ENCODE measurements around the gene PADI3.

PADI3 gene

GRCh38 chr1:17227358-17227915, 21.5 kb upstream of the PADI3 start:
- Histone ChIP-seq H3K4me1 (ENCODE audit: insufficient read depth, insufficient read length) (peaks cover 5% of the 10 kb centered on the region), H3K27me3 (ENCODE audit: insufficient read depth, insufficient read length) (no peaks in the 10 kb centered on the region), H3K4me3 (ENCODE audit: insufficient read length, low read depth) (no peak overlapping the region), H3K9ac (ENCODE audit: insufficient read length, low read depth) (no peak overlapping the region), H3K9me3 (ENCODE audit: insufficient read depth, low read length) (no peaks in the 10 kb centered on the region), H3K36me3 (ENCODE audit: insufficient read depth, insufficient read length, low read length) (no peaks in the 10 kb centered on the region)
- DNase-seq (ENCODE audit: low read depth, low spot score) = no peak
- TF ChIP-seq ZNF274 (IDR thresholded peaks at IDR 0.05; ENCODE audit: low read depth, low read length) (no peak), YY1 (IDR thresholded peaks at IDR 0.05; ENCODE audit: insufficient read depth, insufficient read length) (no peak), SUZ12 (IDR thresholded peaks at IDR 0.05; ENCODE audit: extremely low read depth, insufficient read depth, insufficient read length) (no peak)

GRCh38 chr1:17228619-17229018, 20.3 kb upstream of the PADI3 start:
- DNase-seq (ENCODE audit: low read depth, low spot score) = no peak
- Histone ChIP-seq H3K4me3 (ENCODE audit: insufficient read length, low read depth) (no peak overlapping the region), H3K27me3 (ENCODE audit: insufficient read depth, insufficient read length) (no peaks in the 10 kb centered on the region), H3K9ac (ENCODE audit: insufficient read length, low read depth) (peak overlapping the region; percentile 32), H3K4me1 (ENCODE audit: insufficient read depth, insufficient read length) (peaks cover 5% of the 10 kb centered on the region), H3K36me3 (ENCODE audit: insufficient read depth, insufficient read length, low read length) (no peaks in the 10 kb centered on the region), H3K9me3 (ENCODE audit: insufficient read depth, low read length) (no peaks in the 10 kb centered on the region)
- TF ChIP-seq YY1 (IDR thresholded peaks at IDR 0.05; ENCODE audit: insufficient read depth, insufficient read length) (no peak), SUZ12 (IDR thresholded peaks at IDR 0.05; ENCODE audit: extremely low read depth, insufficient read depth, insufficient read length) (no peak), ZNF274 (IDR thresholded peaks at IDR 0.05; ENCODE audit: low read depth, low read length) (no peak)

GRCh38 chr1:17229379-17229778, 19.5 kb upstream of the PADI3 start:
- Histone ChIP-seq H3K27me3 (ENCODE audit: insufficient read depth, insufficient read length) (no peaks in the 10 kb centered on the region), H3K4me1 (ENCODE audit: insufficient read depth, insufficient read length) (peaks cover 5% of the 10 kb centered on the region), H3K4me3 (ENCODE audit: insufficient read length, low read depth) (no peak overlapping the region), H3K9ac (ENCODE audit: insufficient read length, low read depth) (no peak overlapping the region), H3K9me3 (ENCODE audit: insufficient read depth, low read length) (no peaks in the 10 kb centered on the region), H3K36me3 (ENCODE audit: insufficient read depth, insufficient read length, low read length) (no peaks in the 10 kb centered on the region)
- TF ChIP-seq SUZ12 (IDR thresholded peaks at IDR 0.05; ENCODE audit: extremely low read depth, insufficient read depth, insufficient read length) = no peak
- no peak for TF ChIP-seq ZNF274 (IDR thresholded peaks at IDR 0.05; ENCODE audit: low read depth, low read length)
- no peak for TF ChIP-seq YY1 (IDR thresholded peaks at IDR 0.05; ENCODE audit: insufficient read depth, insufficient read length)
- no peak for DNase-seq (ENCODE audit: low read depth, low spot score)

GRCh38 chr1:17230106-17230505, 18.8 kb upstream of the PADI3 start:
- H3K27me3 ChIP-seq (ENCODE audit: insufficient read depth, insufficient read length) = no peaks in the 10 kb centered on the region
- H3K9ac ChIP-seq (ENCODE audit: insufficient read length, low read depth) = no peak overlapping the region
- H3K4me3 ChIP-seq (ENCODE audit: insufficient read length, low read depth) = no peak overlapping the region
- no peak for DNase-seq (ENCODE audit: low read depth, low spot score)
- H3K4me1 ChIP-seq (ENCODE audit: insufficient read depth, insufficient read length) = peaks cover 5% of the 10 kb centered on the region
- TF ChIP-seq ZNF274 (IDR thresholded peaks at IDR 0.05; ENCODE audit: low read depth, low read length) (no peak), YY1 (IDR thresholded peaks at IDR 0.05; ENCODE audit: insufficient read depth, insufficient read length) (no peak), SUZ12 (IDR thresholded peaks at IDR 0.05; ENCODE audit: extremely low read depth, insufficient read depth, insufficient read length) (no peak)
- H3K36me3 ChIP-seq (ENCODE audit: insufficient read depth, insufficient read length, low read length) = no peaks in the 10 kb centered on the region
- H3K9me3 ChIP-seq (ENCODE audit: insufficient read depth, low read length) = no peaks in the 10 kb centered on the region

- H3K27me3 ChIP-seq (ENCODE audit: insufficient read depth, insufficient read length) = no peaks in the 10 kb centered on the region
- no peaks in the 10 kb centered on the region for H3K36me3 ChIP-seq (ENCODE audit: insufficient read depth, insufficient read length, low read length)
- DNase-seq (ENCODE audit: low read depth, low spot score) = no peak
- H3K9me3 ChIP-seq (ENCODE audit: insufficient read depth, low read length) = no peaks in the 10 kb centered on the region
- no peak overlapping the region for H3K9ac ChIP-seq (ENCODE audit: insufficient read length, low read depth)
- H3K4me1 ChIP-seq (ENCODE audit: insufficient read depth, insufficient read length) = peaks cover 4% of the 10 kb centered on the region
- H3K4me3 ChIP-seq (ENCODE audit: insufficient read length, low read depth) = no peak overlapping the region
- no peak for TF ChIP-seq SUZ12 (IDR thresholded peaks at IDR 0.05; ENCODE audit: extremely low read depth, insufficient read depth, insufficient read length)
- TF ChIP-seq YY1 (IDR thresholded peaks at IDR 0.05; ENCODE audit: insufficient read depth, insufficient read length) = no peak
- no peak for TF ChIP-seq ZNF274 (IDR thresholded peaks at IDR 0.05; ENCODE audit: low read depth, low read length)
Observed at GRCh38 chr1:17230671-17231310, 18.1 kb upstream of the PADI3 start.

GRCh38 chr1:17232759-17233661, 15.9 kb upstream of the PADI3 start:
- Histone ChIP-seq H3K9ac (ENCODE audit: insufficient read length, low read depth) (no peak overlapping the region), H3K4me3 (ENCODE audit: insufficient read length, low read depth) (no peak overlapping the region), H3K27me3 (ENCODE audit: insufficient read depth, insufficient read length) (no peaks in the 10 kb centered on the region), H3K4me1 (ENCODE audit: insufficient read depth, insufficient read length) (peaks cover 9% of the 10 kb centered on the region), H3K9me3 (ENCODE audit: insufficient read depth, low read length) (no peaks in the 10 kb centered on the region), H3K36me3 (ENCODE audit: insufficient read depth, insufficient read length, low read length) (no peaks in the 10 kb centered on the region)
- DNase-seq (ENCODE audit: low read depth, low spot score) = no peak
- no peak for TF ChIP-seq ZNF274 (IDR thresholded peaks at IDR 0.05; ENCODE audit: low read depth, low read length)
- no peak for TF ChIP-seq SUZ12 (IDR thresholded peaks at IDR 0.05; ENCODE audit: extremely low read depth, insufficient read depth, insufficient read length)
- TF ChIP-seq YY1 (IDR thresholded peaks at IDR 0.05; ENCODE audit: insufficient read depth, insufficient read length) = no peak

Measured in NT2/D1 (cell line).